ENCODE measurements around the gene KRAS.
"Not testable (repeated sequence)": the region's sequence is repeated elsewhere in the genome, so short reads cannot be mapped to it uniquely, and the experiment has no call there.

KRAS gene

DNA sequence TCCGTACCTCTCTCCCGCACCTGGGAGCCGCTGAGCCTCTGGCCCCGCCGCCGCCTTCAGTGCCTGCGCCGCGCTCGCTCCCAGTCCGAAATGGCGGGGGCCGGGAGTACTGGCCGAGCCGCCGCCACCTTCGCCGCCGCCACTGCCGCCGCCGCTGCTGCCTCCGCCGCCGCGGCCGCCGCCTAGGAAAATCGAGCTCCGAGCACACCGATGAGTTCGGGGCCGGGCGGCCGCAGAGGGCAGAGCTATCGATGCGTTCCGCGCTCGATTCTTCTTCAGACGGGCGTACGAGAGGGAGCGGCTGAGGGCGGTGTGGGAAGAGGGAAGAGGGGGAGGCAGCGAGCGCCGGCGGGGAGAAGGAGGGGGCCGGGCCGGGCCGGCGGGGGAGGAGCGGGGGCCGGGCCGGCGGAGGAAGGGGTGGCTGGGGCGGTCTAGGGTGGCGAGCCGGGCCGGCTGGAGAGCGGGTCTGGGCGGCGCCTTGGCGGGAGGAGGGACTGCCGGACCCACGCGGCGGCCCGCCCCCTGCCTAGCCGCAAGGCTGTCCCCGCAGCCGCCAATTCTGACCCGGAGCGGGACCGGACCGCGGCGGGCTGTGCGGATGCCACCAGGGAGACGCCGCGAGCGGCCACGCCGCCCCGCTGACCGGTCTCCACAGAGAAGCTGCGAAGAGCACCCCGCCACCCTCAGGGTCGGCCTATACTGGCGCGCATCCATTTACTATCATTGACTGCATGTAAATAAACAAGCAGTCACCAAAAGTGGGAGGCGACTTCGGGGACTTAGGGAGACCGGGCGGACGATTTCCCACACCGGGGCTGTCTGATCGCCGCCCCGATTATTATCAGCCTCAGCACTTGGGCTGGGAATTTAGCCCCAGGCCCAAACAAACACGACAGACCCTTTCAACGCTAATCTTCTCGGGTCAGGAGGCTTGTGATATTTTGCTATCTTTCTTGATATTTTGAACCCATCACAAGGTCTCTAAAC is at the start of gene KRAS:
Gene KRAS, minus strand, starts transcription at position 186 of the 987 bp plus-strand sequence.
- DNase-seq (ENCODE audit: low spot score) (peak; percentile 88), FAIRE-seq (no peak)

DNA sequence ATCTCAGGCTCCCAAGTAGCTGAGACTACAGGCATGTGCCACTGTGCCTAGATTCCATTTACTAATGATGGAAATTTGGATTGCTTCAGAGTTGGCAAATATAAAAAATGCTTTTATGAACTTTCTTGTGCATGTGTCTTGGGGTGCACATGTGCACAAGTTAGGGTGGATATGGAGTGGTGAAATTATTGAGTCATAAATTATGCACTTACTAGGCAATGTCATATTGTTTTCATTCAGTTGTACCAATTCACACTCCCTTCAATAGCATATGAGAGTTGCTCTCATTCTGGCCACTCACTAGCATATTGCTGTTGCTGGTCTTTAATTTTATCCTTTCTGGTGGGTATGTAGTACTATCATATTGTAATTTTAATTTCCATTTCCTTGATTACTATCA is 45.7 kb upstream of the KRAS start:
- no peak for DNase-seq (ENCODE audit: low spot score)
- FAIRE-seq, result no peak

DNA sequence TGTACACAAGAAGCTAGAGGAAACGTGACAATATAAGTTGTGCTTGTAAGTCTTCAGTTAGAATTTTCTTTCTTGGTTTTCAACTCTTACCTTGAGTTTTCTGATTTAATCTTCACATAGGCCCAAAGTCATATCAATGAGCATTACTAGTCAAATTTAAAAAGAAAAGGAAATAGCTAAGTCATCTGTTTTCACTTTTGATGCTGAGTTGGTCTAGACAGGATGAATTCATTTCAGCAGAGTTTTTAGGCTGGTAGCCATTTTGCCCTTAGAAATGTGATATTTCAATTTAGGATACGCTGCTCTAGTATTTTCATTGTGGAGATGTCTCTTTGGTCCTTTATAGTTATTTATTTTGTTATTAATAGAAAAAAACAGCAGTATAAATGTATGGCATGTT is 44.6 kb upstream of the KRAS start:
- DNase-seq (ENCODE audit: low spot score), result no peak
- no peak for FAIRE-seq

DNA sequence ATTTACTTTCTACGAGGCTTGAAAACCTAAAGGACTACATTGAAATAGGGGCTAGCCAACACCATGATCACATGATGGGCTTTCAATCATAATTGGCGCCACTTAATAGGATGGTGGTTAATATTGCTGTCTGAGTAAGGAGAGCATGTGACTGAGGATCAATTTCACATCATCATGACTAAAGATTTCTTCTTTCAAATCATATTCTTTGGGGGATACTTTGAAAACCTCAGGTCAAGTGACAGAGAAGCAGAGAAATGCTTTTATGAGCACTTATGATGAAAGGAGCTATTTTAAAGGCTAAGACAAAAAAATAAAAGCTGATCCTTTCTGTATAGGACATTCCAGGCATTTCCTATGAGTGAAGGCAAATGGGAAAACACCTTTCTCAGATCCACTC is 42.9 kb upstream of the KRAS start:
- DNase-seq (ENCODE audit: low spot score) (no peak), FAIRE-seq (no peak)

DNA sequence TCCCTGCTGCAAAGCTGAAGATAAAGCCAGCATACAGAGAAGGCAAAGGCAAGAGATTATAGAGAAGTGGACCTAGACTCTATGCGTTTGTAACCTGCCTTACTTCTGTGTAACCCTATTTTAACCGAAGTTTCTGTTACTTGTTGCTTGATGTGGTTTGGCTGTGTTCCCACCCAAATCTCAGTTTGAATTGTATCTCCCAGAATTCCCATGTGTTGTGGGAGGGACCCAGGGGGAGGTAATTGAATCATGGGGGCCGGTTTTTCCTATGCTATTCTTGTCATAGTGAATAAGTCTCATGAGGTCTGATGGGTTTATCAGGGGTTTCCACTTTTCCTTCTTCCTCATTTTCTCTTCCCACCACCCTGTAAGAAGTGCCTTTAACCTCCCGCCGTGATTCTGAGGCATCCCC is 42.1 kb upstream of the KRAS start:
- not testable (repeated sequence) for DNase-seq (ENCODE audit: low spot score); FAIRE-seq

DNA sequence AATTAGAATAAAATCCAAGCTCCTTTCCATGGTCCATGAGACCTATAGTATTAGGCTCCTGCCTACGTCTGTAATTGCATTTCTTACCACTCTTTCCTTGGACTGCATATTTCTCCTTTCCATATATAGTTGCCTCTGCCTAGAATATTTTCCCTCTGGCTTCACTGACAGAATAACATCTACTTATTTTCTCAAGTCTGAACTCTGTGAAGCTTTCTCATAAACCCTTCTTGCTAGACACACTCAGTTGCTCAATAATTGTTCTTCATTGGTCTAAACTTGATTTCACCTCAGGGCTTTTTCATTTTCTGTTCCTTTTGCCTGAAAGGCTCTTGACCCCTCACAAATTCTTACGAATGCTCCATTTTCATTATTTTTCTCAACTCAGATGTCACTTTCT is 36.9 kb upstream of the KRAS start:
- DNase-seq (ENCODE audit: low spot score), result no peak
- no peak for FAIRE-seq

DNA sequence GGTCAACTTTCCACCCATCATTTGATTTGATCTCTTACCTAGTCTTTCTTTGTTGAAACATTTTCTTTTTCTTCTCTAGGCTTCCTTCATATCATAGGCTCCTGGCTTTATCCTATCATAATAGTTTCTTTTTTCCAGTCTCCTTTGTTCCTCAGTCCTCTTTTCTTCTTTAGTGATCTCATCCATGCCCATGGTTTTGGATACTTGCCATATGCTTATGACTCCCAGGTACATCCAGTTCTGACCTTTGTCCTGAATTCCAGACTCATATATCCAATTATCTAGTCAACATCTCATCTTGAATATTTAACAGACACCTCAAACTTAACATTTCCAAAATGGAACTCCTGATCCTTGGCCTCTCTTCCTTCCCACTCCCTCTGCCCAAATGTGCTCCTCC is 36.1 kb upstream of the KRAS start:
- DNase-seq (ENCODE audit: low spot score) (peak; percentile 25), FAIRE-seq (no peak)

DNA sequence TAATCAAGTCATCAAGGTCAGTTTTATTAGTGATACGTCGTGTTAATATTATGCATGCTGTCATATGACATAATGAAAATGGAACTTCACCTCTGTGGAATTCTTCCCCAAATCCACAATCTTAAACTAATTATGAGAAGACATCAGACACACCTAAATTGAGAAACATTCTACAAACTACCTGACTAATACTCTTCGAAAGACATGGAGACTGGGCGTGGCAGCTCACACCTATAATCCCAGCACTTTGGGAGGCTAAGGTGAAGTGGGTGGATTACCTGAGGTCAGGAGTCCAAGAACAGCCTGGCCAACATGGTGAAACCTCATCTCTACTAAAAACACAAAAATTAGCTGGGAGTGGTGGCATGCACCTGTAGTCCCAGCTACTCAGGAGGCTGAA is 33.3 kb upstream of the KRAS start:
- no peak for DNase-seq (ENCODE audit: low spot score)

DNA sequence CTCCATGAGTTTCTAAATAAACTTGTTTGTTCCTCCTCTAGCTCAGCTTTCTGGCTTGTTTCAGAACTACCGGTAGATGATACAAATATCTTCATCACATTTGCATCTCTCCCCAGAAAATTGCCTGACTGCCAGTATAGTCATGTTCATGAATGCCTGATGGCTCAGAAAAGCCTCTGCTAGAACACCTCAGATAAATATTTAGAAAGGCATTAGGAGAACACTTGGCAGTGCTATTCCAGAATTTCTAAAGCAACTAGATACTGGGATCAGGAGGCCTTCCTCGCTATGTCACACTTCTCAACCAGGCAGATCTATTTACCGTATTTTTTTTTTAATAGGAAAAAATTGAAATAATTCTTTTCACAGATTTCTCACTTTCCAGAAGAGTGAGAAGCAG is 32.3 kb upstream of the KRAS start:
- DNase-seq (ENCODE audit: low spot score), result no peak
- no peak for FAIRE-seq

More for the DNA sequence above, 33.3 kb upstream of the KRAS start:
- FAIRE-seq, result no peak

DNA sequence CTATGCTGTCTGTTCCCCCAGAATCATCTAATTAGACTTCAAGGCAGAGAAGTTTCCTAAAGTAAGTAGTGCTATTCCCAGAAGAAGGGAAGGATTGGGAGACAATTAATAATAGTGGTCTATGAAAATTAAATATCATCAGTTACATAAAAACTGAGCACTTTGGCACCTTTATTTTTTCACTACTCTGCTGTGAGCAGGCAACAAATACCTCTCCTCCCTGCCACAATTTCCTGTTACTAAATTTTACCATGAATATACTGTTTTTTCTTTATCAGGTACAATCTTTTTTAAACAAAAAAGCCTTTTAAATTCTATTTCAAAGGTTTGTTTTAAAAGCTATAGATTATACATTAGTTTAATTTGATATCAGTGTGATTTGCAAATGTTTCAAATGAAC is 29.4 kb upstream of the KRAS start:
- DNase-seq (ENCODE audit: low spot score), result no peak
- FAIRE-seq, result no peak

DNA sequence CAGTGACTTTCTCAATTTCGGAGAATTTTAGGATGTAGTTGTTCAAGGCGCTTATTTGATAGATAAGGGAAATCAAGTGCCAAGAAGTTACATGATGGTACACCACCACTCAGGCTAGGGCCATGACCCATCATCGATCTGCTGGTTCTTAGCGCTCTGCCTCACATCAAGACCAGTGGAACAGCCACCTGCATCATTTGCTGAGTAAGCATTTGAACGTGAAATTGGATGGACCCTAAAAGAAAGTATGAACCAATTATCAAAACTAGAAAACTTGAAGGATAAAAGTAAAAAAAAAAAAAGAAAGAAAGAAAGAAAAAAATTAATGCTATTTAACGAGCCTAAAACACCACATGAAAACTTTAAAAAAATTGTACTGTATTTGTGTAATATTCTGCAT is 27.5 kb upstream of the KRAS start:
- no peak for DNase-seq (ENCODE audit: low spot score)
- FAIRE-seq, result no peak

DNA sequence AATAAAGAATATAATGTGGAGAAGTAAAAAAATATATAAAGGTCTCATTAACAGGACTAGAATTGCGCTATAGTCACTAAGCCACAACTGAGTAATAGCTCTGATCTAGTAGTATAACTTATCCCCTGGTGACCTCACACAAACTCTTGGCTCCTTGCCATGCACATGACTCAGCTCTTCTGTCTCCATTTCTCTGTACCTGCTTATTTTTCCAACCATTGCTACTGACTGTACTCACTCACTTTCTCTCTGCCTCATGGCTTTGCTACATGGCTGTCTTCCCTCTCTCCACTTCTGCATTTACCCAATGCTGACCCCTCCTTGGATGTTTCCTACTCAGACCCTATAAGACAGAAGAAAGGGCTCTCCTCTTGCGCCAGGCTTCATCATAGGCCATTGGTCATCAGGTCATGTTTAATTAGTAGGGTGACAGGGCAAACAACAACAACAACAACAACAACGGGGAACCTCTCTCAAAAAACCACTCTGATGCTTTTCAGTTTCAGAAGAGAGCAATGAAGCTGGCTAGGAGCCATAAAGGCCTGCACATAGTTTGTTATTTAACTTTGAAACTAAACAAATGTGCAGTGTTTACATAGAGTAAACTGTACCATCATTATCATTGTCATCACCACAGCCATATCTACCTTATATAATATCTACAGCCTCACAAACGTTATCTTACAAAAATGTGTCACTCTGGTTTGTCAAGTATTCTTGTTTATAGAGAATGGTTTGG is 25.6 kb upstream of the KRAS start:
- DNase-seq (ENCODE audit: low spot score) (peak; percentile 90), FAIRE-seq (peak; percentile 86)

DNA sequence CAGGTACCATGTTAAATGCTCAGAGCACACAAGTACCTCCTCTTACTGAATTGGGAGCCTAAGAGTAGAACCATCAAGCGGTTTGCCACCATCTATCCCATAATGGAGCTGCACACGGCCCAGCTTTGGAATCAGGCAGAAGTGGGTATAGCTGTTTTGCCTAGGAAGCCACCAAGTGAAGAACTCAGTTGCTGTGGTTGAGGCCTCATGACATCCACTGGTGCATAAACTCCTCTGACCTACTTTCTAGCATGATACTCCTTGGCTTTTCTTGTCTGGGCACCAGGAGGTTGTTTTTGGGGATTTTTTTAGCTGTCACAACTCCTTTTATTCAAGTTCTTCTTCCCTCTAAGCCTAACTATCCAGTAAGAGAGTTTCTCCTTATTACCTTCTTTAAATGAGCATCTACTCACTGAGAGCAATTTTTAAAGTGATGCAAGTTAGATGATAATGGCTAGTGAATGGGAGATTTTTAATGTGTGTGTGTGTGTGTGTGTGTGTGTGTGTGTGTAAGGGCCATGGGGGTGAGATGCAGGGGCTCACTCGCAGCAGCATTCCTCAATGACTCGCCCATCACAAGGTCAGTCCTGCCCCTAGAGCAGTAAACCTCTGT is 20.9 kb upstream of the KRAS start:
- FAIRE-seq, result no peak
- no peak for DNase-seq (ENCODE audit: low spot score)

DNA sequence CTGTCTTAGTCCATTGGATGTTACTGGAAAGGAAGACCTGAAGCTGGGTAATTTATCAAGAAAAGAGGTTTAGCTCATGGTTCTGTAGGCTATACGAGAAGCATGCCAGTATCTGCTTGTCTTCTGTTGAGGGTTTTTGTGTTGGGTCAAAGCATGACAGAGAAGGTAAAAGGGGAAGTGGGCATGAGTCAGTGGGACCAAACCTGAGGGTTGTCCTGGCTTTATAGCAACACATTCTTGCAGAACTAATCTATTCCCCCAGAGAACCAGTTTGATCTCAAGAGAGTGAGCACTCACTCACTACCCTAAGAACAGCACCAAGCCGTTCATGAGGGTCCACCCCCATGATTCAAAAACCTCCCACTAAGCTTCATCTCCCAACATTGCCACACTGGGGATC is 19.0 kb upstream of the KRAS start:
- no peak for DNase-seq (ENCODE audit: low spot score)
- no peak for FAIRE-seq

DNA sequence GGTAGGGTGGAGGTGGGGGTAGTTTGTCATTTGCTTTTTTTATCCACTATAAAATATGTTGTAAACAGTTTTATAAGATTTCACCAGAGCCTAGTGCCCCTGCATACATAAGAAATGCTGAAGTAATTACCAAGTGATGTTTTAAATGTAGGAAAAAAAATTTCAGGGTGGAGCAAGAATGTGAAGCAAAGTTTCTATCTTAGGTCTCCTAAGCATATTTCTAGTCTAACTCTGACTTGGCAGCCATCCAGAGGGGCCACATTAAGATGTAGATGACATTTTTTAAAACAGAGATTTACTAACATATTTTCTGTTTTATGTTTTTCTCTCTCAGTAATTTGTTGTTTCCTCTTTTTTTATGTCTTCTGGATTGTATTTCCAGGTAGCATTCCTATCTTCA is 15.8 kb upstream of the KRAS start:
- FAIRE-seq, result no peak
- no peak for DNase-seq (ENCODE audit: low spot score)

DNA sequence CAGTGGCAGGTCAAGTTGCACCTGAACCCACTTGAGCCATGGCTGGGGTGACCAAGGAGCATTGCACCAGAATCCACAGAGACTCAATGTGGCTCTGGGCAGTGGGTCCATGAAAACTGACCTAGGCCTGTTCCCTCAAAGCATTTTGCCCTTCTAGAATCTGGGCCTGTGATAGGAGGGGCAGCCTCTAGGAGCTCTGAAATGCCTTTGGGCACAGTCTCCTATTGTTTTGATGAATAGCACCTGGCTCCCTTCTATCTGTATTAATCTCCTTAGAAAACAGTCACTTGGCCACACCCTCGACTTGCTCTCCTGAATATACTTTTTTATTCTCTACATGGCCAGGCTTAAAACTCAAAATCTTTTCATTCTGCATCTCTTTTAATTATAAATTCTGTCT is 14.1 kb upstream of the KRAS start:
- no peak for FAIRE-seq
- no peak for DNase-seq (ENCODE audit: low spot score)

DNA sequence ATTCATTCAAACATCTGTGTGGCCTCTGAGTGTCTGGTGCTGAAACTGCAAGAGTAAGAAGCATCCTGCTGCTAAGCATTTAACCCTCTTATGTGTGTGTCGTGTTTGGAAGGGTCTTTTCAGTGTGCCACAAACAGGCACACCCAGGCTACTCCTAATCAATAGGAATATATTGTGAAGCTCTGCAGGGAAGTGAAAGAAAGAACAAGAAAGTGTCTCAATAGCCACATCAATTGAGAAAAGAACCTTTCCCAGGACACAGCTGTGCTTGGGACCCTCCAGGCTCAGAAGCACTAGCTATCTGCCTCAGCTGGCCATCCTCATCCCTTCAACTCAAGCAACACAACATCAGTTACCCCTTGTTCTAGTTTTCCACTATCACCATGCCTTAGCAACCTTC is 13.4 kb upstream of the KRAS start:
- no peak for FAIRE-seq
- DNase-seq (ENCODE audit: low spot score), result no peak

DNA sequence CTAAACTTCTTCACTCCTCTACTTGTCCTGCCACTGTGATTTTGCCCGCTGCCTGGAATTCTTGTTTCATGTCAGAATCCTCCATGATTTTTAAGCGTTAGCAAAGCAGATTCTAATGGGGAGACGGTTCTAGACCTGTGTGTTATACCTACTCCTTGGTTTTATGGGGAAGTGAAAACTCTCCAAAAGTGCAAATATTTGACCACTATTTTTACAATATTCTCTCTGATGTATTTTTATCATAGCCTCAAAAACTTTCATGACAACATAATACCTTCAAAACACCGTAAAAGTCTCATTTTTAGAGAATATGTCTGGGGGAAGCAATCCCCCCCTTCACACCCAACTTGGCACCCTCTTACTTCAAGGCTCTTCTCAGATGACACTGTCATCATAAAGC is 12.9 kb upstream of the KRAS start:
- DNase-seq (ENCODE audit: low spot score), result no peak
- FAIRE-seq, result no peak

DNA sequence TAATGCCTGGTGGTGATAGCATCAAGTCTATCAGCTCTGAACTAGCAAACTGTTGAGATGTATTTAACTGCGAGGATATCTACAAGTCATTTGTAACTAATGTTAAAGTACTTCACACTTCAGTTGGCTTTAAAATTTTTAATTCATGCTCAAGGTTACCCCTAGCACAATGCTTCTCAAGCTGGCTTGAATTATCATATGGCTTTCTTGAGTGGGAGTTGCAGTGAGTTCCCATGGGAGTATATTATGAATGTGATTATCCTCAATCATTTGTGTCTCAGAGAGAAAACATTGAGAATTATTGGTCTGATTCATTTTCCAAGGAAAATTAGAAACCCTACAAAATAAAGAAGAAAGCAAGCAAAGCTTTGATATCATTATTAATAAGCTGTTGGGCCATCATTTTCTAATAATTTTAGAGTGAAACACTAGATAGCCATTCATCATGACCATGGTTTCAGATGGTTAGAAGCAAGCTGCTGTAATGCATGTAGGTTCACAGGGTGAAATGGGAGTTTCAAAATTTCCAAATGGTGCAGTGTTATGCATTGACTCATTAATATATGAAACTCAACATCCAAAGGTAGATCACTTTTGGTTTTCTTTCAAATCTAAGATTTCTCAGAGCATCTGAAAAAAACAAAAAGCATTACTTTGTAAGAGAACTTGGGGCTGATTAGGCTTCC is 11.8 kb upstream of the KRAS start:
- no peak for FAIRE-seq
- DNase-seq (ENCODE audit: low spot score), result no peak

DNA sequence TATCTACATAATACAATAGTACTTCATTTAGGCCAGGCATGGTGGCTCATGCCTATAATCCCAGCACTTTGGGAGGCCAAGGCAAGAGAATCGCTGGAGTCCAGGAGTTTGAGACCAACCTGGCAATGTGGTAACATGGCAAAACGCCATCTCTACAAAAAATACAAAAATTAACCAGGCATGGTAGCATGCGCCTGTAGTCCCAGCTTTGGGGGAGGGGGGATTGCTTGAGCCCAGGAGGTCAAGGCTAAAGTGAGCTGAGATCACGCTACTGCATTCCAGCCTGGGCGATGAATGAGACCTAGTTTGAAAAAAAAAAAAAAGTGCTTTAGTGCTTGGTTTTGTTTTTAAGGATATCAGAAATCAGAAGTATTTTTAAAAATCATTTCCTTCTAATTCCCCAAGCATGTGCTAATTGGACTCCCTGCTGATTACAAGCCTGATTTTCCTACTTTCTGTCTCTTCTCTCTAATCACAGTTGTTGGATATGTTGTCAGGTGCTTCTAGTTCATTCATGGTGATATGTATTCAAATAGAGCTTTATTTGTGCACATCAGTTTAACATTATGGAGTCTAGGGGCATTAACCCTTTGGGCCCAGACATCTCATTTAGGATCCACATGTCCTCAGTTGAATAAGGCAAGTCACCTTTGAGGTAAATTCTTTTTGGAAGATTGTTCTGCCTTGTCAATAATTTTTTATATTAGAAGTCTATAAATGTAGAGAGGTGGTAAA is 7.0 kb upstream of the KRAS start:
- DNase-seq (ENCODE audit: low spot score) (no peak), FAIRE-seq (no peak)

DNA sequence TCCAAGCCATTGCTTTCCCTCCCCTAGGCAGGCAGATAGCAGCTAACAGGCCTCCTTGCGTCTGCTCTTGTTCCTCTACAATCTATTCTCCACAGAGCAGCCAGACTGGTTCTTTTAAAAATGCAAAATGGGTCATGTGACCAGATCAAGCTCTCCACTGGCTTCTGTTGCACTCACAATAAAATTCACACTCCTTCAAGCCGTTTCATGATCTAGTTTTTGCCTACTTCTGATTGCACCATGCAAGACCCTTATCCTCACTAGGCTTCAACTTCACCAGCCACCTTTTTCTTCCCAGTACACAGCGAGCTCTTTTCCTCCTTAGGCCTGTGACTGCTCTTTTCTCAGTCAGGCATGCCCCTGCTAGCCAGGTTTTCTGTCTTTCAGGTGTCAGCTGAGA is 6.1 kb upstream of the KRAS start:
- DNase-seq (ENCODE audit: low spot score) (no peak), FAIRE-seq (no peak)
